Ammon's horn (tissue), 1 donor: ENCODE results near the gene MVB12B.

Experiments
- DNase-seq: peaks from one replicate; pipeline ENCODE4 v3.0.0-alpha.2; 2016; ENCODE audit warnings: low spot score

Gene MVB12B

GRCh38 chr9:126494746-126495145 is 168.1 kb downstream of the MVB12B start:
- DNase-seq = no peak

- DNase-seq = no peak
Measured at GRCh38 chr9:126495411-126496180, 169.0 kb downstream of the MVB12B start.

- DNase-seq = no peak
Measured at GRCh38 chr9:126496181-126496576, 169.6 kb downstream of the MVB12B start.

DNA sequence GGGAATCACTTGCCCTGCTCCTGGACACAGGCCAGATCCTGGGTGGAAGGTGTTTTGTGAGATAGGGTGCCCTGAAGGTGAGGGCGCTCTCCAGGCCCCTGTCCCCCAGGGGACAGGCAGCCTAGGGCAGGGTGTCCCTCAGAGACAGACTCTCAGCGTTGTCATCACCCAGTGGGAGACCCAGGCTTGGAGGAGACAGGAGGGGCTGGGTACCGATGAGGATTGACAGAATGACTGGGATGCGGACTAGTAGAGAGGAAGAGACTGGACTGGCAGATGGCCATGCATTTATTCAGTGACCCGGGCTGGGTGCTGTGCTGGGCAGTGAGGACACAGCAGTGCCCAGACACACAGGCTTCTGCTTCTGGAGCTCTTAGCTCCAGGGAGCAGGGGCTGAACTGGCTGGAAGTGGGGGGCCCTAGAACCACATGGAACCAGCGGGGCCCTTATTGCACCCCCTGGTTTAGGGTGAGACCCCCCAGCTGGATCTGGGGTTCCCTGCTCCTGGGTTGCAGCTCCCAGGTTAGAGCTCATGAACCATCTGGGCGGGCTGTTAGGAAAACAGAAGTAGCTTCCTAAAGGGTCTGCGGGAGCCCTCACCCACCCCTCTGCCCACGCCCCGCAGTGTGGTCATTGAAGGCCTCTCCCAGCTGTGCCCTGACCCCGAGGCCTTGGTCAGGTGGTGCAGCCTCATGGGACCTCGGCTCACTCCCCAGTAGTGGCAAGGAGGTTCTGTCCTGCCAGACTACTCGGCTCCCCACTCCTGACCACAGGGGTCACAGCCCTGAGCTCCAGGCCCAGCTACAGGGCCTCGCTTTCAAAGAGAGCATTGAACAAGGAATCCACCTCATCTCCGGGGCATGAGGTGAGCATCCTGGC is 170.4 kb downstream of the MVB12B start:
- DNase-seq = no peak

- DNase-seq = no peak
Measured at GRCh38 chr9:126497660-126498275, 171.1 kb downstream of the MVB12B start.

DNA sequence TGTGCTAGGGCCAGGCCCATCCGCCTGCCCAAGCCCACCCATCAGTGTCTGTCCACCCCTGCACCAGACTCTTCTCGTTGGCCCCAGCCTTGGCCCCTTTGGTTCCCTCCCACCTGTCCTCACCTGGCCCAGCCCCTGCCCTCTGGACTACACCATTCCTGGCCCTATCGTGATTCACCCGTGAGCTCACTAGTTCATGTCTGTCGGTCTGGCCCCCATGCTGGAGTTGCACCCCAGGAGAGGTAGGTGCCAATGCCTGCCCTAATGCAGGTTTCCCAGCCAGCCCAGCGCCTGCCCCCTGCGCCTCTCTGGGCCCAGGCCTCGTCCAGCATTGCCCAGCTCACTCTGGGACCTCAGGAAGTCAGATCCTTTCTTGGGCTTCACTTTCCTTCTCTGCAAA is 171.7 kb downstream of the MVB12B start:
- no peak for DNase-seq

GRCh38 chr9:126499005-126499910 is 172.6 kb downstream of the MVB12B start:
- no peak for DNase-seq

- DNase-seq = no peak
Measured at GRCh38 chr9:126499911-126500599, 173.4 kb downstream of the MVB12B start.

GRCh38 chr9:126500600-126501382 is 174.2 kb downstream of the MVB12B start:
- peak; percentile 92 for DNase-seq

GRCh38 chr9:126501383-126502331 is 175.0 kb downstream of the MVB12B start:
- DNase-seq = no peak

DNA sequence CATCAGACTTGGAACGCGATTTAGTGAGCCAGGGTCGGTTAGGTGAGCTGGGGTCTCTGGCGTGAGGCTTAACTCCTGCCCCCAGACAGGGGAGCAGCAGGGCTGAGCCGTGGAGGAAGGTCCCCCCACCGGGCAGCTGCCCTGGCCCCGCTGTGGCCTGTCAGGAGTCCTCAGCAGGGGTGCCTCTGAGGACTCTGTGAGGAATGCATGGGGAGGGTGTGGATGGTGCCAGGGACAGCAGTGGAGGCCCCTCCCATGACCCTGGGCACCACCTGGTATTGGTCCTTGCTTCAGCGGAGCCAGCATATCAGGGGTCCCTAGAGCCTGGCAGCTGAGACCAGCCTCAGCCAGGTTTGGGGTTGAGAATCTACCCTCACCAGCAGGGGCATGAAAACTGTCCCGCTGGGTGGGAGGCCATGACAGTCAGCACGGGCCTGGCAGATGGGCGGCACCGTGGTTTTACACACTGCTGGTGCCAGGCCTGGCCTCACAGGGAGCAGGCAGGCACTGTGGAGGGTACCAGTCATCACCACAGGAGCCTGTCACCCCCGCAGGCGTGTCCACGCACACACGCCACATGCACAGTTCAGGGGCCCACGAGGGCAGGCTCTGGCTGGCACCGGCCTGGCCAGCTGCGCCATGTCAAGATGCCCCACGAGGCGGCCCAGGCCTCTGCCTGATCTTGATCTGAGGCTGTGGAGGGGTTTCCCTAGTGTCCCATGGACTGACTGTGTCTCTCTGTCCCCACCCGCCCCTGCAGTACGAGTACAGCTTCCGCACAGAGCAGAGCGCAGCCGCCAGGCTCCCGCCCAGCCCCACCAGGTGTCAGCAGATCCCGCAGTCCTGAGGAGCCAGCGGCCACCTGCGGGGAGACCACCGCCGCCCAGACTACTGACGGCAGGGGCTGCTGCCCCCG is 176.0 kb downstream of the MVB12B start:
- no peak for DNase-seq

DNA sequence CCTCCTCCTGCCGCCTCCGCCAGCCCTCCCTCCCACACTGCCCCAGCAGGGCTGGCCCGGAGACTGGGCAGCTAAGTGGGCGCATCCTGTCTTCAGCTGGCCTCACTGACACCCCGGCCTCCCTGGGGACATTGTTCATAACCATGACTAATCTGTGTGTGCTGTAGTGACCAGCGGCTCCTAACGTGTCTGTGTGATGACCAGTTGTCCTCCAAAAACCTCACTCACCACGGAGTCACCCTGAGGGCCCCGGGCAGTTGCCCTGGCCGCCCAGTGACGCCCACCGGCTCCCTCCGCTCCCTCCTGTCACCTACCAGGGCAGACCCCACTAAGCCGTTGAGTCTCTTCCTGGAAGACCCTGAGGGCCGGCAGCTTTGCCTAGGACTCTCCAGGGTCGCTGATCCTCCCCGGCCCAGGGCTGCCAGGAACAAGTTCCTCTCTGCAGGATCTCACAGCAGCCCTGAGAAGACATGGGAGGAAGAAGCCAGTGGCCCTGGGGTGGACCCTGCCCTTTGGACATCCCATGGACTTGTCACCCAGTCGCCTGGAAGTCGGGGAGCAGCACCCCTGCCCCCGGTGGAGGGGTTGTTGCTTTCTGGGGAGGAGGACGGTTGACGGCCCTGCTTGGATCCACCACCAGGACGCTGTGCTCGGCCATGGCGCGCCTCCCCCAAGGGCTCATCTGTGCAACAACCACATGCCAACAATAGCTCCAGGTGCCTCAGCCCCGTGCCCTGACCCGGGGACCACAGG is 176.9 kb downstream of the MVB12B start:
- no peak for DNase-seq

GRCh38 chr9:126504086-126504976 is 177.7 kb downstream of the MVB12B start:
- no peak for DNase-seq

DNA sequence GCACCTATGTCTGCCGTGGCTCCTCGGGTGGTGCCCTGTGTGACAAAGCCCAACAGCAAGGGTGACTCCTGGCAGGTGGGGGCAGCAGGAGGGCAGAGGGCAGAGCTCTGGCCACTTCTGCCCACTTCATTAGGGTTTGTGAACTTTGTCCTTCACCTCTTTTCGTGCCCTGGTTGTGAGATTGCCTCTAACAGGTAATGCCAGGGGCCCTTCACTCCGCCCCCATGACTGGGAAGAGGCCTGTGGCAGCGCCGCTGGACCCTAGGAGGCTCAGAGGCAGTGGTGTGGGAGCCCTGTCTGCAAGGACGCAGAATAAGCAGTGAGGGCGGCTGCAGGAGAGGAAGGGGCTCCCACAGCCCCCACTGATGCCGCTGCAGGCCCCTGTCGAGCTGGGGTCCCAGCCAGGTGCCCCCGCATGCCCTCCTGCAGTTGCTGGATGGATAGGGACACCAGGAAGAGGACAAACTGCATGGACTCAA is 178.4 kb downstream of the MVB12B start:
- no peak for DNase-seq

DNA sequence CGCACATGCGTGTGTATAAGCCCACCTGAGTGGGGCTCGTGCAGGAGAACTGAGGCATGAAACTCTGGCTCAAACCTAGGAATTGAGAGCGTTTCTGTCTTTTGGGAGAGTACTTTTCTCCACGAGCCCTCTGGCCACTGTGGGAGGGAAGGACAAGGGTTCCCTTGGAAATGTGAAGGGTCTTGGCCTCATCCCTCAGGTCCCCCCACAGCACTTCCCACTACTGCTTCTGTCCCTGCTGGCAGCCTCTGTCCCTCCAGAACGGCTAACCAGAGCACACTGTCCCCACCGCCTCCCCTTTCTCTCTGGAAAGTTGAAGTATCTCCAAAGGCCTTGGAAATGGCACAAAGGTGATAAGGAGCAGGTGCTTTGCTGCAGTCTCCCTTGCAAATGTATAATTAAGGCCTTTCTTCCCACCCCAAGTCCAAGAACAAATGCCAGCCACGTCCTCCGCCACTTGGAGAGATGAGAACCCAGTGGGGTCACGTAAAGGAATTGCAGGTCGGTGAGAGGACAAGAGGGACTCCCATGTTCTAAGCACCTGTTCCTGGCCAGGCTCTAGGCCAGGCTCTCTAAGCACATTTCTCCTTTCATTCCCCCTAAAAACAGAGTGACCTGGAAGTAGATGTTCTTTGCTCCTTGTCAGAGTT is 179.2 kb downstream of the MVB12B start:
- no peak for DNase-seq
